SH-SY5Y (cell line): ENCODE results near the gene ADK.

Experiments
- GATA2 ChIP-seq: IDR thresholded peaks from 2 replicates; pipeline ENCODE4 v1.6.1; 2011; ENCODE audit warnings: mild to moderate bottlenecking, low read depth, low read length
- GATA3 ChIP-seq: IDR thresholded peaks from 2 replicates; pipeline ENCODE4 v1.6.1; 2011; ENCODE audit warnings: low read depth, mild to moderate bottlenecking, low read length, moderate library complexity

- TF ChIP-seq GATA2 = no peak
- no peak for TF ChIP-seq GATA3
Observed at GRCh38 chr10:74683621-74684364, 532.8 kb downstream of the ADK start.
